Measurements from ENCODE around the gene THAP4. TPM values are rescaled to one million over a fixed set of nuclear protein-coding genes. Genes with fewer than 3 reads are reported as not detected.

Gene THAP4
- total RNA-seq, 4 donors from 2014 or later: 46.4 to 56.2 (median 51.2) TPM

GRCh38 chr2:241615041-241615440 lies 21.9 kb downstream of the THAP4 start:
- Histone ChIP-seq H3K27me3 (no peaks in the 10 kb centered on the region), H3K9me3 (no peaks in the 10 kb centered on the region), H3K4me1 (peaks cover 29% of the 10 kb centered on the region), H3K4me3 (no peak overlapping the region), H3K27ac (no peak overlapping the region), H3K36me3 (peaks cover 6% of the 10 kb centered on the region)
- 71% methylated on average over 11 of the region's 11 CpGs for WGBS
- no peak for DNase-seq (ENCODE audit: low spot score in 2 of 2)
- TF ChIP-seq EP300 (IDR thresholded peaks at IDR 0.05) (no peak), CTCF (IDR thresholded peaks at IDR 0.05) (no peak), POLR2AphosphoS5 (IDR thresholded peaks at IDR 0.05) (no peak), POLR2A (IDR thresholded peaks at IDR 0.05) (no peak)

- Histone ChIP-seq H3K27me3 (no peaks in the 10 kb centered on the region), H3K9me3 (no peaks in the 10 kb centered on the region), H3K36me3 (peaks cover 5% of the 10 kb centered on the region), H3K27ac (peak overlapping the region; percentile 30), H3K4me3 (no peak overlapping the region), H3K4me1 (peaks cover 38% of the 10 kb centered on the region)
- DNase-seq (ENCODE audit: low spot score in 2 of 2): no peak
- no peak for TF ChIP-seq POLR2A (IDR thresholded peaks at IDR 0.05)
- no peak for TF ChIP-seq POLR2AphosphoS5 (IDR thresholded peaks at IDR 0.05)
- TF ChIP-seq CTCF (IDR thresholded peaks at IDR 0.05): no peak
- no peak for TF ChIP-seq EP300 (IDR thresholded peaks at IDR 0.05)
- 69% methylated on average over 15 of the region's 15 CpGs for WGBS
Observed at GRCh38 chr2:241613017-241613780, 23.8 kb downstream of the THAP4 start.

- peaks cover 34% of the 10 kb centered on the region for H3K4me1 ChIP-seq
- TF ChIP-seq POLR2AphosphoS5 (IDR thresholded peaks at IDR 0.05) (no peak), CTCF (IDR thresholded peaks at IDR 0.05) (no peak), EP300 (IDR thresholded peaks at IDR 0.05) (no peak), POLR2A (IDR thresholded peaks at IDR 0.05) (no peak)
- H3K27ac ChIP-seq: no peak overlapping the region
- WGBS: 80% methylated on average over 20 of the region's 20 CpGs
- H3K27me3 ChIP-seq: no peaks in the 10 kb centered on the region
- no peaks in the 10 kb centered on the region for H3K9me3 ChIP-seq
- no peak overlapping the region for H3K4me3 ChIP-seq
- peaks cover 6% of the 10 kb centered on the region for H3K36me3 ChIP-seq
- no peak for DNase-seq (ENCODE audit: low spot score in 2 of 2)
Observed at GRCh38 chr2:241612156-241613016, 24.6 kb downstream of the THAP4 start.

GRCh38 chr2:241611062-241611461 lies 25.9 kb downstream of the THAP4 start:
- Histone ChIP-seq H3K9me3 (no peaks in the 10 kb centered on the region), H3K27ac (no peak overlapping the region)
- WGBS: 89% methylated on average over 11 of the region's 13 CpGs

More at GRCh38 chr2:241611062-241611461, 25.9 kb downstream of the THAP4 start:
- no peak for TF ChIP-seq POLR2A (IDR thresholded peaks at IDR 0.05)
- TF ChIP-seq EP300 (IDR thresholded peaks at IDR 0.05): no peak
- no peak for TF ChIP-seq CTCF (IDR thresholded peaks at IDR 0.05)
- no peak for TF ChIP-seq POLR2AphosphoS5 (IDR thresholded peaks at IDR 0.05)
- Histone ChIP-seq H3K27me3 (no peaks in the 10 kb centered on the region), H3K36me3 (peaks cover 16% of the 10 kb centered on the region), H3K4me1 (peaks cover 23% of the 10 kb centered on the region), H3K4me3 (no peak overlapping the region)
- DNase-seq (ENCODE audit: low spot score in 2 of 2): no peak
